HG02870 (cell line): ENCODE measurements around the gene IFITM10.

ENCODE experiments used
- ATAC-seq: cut with Tn5 transposase; IDR thresholded peaks from one replicate; pipeline ENCODE4 v1.9.1; 2021; ENCODE audit warnings: mild to moderate bottlenecking, moderate library complexity; ENCODE audit not compliant: unreplicated experiment

IFITM10 gene

DNA sequence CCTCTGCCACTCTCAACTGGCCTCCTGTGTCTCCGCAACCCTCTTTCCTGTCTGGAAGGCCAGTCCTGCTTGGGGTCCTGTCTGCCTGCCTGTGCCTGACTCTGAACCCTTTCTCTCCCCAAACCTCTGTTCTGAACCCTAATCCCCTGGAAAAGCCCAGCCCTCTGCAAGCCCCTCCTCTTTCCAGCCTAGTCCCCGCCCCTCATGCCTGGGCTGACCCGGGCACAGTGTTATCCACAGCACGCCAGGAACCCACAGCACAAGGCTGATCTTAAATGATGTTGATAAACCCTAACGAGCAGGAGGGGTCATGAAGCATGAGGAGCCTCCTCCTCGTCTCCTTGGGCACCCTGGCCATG lies at the start of gene IFITM10:
Gene IFITM10, minus strand, starts transcription at position 115 of the 359 bp plus-strand sequence. CDS start 153 bp downstream, outside the sequence.
- no peak for ATAC-seq

- no peak for ATAC-seq
These were observed 47.2 kb upstream of the IFITM10 start for GRCh38 chr11:1797391-1798125.

- no peak for ATAC-seq
These were observed 46.1 kb upstream of the IFITM10 start for GRCh38 chr11:1796413-1797011.

- ATAC-seq = no peak
These were observed 42.7 kb upstream of the IFITM10 start for GRCh38 chr11:1793081-1793480.

DNA sequence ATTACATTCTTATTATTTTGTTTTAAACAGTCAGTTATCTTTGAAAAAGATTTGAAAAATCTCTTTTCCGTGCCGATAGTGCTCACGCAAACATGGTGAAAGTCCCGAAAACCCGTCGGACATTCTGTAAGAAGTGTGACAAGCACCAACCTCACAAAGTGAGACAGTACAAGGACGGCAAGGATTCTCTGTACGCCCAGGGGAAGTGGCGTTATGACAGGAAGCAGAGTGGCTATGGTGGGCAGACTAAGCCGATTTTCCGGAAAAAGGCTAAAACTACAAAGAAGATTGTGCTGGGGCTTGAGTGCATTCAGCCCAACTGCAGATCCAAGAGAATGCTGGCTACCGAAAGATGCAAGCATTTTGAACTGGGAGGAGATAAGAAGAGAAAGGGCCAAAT lies 42.1 kb upstream of the IFITM10 start:
- ATAC-seq = no peak

- ATAC-seq = no peak
These were observed 41.5 kb upstream of the IFITM10 start for GRCh38 chr11:1791912-1792311.

DNA sequence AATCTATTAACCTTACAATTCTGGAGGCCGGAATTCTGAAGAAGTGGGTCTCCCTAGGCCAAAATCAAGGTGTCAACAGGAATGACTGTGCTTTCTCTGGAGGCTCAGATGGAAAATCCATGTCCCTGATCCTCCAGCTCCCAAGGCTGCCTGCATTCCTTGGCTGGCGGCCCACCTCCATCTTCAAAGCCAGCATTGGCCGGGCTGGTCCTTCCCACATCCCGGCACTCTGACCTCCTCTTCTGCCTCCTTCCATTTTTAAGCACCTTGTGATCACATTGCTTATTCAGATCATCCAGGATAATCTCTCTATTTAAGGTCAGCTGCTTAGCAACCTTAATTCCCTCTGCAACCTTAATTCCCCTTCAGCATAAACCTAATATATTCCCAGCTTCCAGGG lies 36.1 kb upstream of the IFITM10 start:
- ATAC-seq = no peak

DNA sequence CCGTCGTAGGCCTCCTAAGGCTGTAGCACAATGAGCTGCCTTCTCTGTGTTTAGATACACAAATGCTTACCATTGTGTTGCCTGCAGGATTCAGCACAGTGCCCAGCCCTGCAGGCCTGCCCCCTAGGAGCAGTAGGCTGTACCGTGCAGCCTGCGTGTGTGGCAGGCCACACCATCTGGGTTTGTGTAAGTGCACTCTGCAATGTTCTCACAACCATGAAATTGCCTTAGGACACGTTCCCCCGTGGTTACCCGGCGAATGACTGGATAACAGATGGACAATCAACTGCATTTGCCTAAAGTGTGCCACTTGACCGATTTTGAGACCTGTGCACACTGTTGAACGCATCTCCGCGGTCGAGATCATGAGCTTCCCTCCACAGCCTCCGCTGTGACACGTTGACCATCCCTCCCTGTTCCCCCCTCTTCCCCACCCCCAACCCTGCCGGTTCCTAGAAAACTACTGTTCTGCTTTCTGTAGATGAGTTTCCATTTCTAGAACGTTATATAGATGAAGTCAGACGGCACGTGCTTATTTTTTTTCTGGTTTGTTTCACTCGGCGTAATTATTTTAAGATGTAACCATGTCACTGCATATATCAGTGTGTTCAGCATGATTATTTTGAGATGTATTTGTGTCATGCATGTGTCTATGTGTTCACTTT lies 35.5 kb upstream of the IFITM10 start:
- no peak for ATAC-seq

DNA sequence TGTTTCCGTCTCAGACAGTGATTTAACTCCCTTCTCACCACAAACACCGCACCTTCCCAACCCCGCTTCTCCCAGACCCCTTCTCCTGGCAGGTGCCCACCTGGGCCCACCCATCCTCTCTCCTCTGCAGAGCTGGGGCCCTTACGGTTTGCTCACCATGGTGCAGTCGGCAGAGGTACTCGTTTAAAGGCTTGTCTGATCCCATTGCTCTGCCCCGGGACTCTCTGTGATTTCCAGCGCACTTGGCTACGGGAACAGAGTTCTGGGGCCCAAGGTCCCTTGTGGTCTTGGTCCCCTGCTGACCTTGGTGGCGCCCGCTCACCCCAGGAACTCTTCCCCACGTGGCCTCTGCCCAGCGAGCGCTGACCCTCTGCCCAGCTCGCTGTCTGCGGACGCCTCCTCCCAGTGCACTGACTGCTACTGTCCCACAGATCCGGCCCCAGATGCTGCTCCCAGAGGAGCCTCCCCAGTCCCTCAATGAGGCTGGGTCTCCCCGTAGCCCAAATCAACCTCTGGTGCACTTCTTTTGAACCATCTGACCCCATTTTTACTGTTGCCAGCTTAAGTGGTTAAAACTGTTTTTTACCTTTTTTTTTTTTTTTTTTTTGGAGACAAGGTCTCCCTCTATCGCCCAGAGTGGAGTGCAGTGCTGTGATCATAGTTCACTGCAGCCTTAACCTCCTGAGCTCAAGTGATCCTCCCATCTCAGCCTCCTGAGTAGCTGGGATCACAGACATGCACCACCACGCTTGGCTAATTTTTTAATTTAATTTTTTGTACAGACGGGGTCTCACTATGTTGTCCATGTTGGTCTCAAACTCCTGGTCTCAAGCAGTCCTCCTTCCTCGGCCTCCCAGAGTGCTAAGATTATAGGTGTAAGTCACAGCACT lies 34.6 kb upstream of the IFITM10 start:
- ATAC-seq = no peak

DNA sequence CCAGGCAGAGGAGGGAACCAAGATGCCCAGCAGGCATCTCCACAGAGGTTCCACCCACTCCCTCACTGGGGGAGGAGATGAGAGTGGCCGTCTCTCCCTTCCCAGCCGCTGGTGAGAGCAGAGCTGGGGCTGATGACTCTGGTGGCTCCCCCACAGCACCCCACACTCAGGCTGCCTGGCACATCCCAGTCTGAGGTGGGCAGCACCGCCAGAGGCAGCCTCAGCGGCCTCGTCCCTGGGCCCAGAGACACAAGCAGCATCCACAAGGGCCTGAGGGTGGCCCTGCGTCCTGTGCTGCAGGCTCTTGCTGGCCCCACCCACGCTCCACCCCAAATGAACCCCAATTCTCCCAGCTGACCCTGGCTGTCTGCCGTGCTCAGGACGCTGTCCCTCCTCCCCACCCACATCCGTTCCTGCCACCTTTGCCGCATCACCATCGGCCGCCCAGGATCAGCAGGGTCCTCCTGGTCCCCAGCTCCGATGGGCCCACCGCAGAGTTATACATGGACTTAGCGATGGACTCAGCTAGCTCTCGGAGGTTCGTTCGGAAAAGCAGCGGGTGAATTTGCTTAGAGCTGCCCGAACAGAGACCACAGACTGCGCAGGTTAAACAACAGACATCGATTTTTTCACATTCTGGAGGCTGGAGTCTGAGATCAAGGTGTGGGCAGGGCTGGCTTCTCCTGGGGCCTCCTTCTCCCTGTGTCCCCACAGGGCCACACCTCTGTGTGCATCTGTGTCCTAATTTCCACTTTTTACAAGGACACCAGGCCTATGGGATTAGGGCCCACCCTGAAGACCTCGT lies 33.5 kb upstream of the IFITM10 start:
- no peak for ATAC-seq

DNA sequence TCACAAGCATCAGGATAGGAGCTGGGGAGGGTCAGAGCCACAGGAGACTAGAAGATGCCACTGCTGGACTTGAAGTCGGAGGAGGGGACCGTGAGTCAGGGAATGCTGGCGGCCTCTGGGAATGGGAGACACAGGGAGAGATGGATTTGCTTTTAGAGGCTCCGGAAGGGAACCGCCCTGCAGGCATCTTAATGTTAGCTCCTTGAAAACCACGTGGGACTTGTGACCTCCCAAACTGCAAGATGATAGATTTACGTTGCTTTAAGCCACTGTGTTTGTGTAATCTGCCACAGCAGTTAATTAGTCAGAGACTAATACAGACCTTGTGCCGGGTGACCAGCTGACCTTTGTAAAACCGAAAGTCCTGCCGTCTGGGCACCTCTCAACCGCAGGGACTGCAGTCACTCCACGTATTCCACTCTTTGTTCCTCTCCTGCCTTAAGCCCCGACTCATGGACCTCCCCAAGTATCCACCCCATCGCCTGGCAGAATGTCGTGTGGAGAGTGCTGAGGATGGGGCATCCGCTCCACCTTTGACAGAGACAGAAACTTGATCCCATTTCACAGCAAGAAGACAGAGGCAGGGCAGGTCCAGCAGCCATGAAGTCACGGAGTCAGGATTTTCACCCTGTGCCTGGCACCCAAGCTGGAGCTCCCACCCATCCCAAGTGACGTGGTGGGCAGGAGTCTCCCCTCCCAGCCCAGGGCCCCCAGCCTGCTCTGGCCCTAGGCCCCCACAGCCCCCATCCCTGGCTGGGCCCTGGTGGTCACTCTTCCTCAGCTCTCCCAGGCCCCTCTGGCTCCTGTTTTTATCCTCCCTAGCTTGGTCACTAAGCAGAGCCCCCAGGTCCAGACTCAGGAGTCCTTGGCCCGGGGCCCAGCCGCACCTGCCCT lies 32.7 kb upstream of the IFITM10 start:
- ATAC-seq = no peak

DNA sequence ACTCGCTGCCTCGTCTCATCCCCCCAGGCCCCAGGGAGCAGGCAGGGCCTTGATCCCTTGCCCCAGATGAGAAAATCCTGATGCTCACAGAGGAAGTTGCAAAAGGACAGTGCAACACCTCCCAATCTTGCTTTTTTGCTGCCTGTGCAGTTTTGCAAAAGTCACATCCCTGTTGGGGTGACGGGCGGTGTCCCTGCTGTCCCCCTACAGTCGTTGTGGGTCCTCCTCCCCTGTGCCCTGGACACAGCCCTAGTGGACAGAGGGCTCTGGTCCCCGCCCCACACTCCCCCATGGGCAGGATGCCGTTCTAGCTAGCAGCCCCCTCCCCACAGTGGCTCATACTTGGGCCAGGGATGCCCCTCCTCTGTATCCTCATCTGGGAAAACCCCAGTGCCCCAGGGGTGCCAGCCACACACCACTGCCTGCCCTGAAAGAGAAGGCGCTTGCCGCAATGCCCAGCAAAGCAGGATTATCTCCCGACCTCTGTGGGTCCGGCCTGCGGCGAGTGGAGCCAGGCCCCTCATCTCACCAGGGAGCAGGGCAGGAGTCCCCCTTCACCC lies 31.7 kb upstream of the IFITM10 start:
- ATAC-seq = no peak

DNA sequence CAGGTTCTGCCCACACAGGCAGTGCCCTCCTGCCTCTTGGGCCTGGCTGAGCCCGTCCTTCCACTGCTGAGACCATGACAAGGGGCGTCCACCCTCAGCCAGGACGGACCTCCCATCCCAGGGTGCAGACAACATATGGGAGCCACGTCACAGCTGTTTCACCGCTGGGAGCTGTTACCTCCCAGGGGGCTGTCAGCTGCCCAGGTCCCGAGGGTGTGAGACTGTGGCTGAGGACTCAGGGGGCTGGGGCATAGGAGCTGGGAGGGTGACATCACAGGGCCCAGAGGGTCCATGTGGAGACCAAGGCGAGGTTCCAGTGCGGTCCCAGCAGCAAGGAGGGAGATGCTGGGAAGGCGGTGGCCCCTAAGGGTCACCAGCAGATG lies 31.2 kb upstream of the IFITM10 start:
- no peak for ATAC-seq

DNA sequence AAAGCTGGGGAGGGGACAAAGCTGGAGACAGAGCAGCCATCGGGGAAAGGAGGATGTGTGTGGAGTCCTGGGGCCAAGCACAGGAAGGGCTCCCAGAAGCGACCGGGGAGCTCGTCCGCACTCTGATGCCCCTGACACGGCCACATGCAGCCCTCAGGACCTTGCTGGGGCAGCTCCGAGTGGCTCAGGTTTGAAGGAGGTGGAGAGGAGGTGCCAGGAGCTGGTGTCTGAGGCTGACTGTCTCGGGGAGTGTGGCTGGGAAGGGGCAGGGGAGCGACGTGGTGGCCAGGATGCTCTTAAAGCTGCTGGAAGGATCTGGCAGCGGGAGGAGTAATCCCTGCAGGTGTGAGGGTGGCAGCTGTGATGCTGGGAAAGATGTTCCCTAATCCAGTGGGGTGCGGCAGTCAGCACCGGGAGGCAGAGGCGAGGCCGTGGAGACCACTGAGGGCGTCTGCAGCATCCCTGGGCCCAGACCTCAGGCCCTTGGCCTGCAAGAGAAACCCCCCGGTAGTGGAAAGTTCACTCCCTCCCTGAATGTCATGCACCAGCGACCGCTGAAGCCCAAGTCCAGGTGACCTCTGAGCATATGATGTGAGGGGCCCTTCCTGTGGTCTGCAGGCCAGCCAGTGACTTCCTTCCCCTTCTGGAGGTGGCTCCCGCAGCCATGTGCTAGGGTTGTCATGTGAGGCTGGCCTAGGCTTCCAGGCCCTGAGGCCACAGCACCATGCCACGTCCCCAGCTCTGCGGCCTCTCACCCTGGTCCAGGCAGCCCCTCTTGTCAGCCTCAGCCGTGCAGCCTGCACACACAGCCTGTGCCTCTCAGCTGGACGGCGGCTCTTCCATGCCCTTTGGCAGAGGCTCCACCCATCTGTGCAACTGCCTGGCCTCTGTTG lies 30.6 kb upstream of the IFITM10 start:
- ATAC-seq = no peak

DNA sequence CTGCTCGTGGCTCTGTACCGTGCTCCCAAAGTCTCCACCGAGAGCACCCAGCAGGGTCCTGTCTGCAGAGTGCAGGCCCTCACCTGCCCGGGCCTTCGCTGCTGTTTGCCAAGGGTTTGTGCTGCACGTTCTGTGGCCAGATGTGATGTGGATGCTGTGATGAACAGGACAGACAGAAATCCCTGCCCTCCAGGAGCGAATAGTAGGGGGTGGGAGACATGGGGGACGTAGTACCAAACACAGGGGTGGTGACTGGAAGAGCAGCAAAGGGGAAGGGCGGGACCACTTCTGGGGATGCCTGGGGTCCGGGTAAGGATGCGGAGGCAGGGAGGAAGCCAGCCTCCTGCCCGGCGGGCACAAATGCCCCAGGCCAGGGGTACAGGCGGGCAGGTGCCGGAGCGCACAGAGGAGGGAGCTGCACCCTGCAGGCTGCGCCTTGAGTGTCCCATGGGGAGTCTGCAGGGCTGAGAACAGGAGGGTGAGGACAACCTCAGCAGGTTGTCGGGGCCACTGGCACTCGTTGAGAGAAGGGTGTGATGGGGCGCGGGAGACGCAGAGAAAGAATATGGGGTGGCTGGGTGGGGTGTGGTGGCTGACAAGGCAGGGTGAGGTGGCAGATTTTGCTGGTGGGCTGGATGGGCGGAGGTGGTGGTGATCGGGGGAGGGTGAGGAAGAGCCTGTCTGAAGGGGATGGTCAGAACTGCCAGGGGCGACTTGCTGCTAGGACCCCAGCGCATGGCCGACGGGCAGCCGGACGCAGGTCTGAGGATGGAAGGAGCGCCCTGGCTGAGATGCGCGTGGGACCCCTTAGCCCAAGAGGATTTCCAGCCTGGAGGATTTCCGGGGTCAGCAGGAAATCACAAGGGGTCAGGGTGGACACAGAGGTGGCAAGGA lies 29.7 kb upstream of the IFITM10 start:
- no peak for ATAC-seq

DNA sequence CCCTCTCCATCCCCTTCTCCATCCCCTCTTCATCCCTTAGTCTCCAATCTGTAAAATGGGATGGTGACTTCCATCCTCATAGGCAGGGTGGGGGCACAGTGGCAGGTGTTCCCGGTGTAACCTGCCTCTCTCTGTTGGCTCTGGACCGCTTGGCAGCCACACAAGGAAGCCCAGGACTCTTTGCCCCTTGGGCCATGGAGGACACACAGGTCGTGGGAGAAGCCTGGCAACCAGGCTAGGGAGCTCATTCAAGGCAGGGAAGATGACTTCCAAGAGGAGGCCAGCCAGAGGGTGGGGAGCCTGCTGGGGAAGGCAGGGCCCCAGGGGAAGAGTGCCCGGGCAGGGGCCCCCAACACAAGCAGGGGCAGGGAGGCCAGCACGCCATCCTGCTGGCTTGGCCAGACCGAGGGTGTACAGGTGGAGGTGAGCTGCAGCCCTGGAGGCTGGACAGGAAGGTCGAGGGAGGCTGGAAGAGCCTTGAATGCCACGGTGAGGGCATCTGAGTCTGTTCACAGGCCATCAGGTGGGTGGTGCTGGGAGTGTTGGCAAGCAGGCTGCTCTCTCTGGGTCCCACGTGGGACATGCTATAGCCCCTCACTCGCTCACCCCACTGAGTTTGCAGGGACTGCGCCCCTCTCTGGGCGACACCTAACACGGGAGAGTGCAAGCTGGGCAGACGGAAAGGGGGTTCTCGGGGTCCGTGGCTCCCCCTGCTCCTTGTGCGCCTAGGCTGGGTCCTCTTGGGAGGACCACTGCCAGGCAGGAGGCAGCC lies 28.8 kb upstream of the IFITM10 start:
- no peak for ATAC-seq
